ENCODE measurements around the gene HSD3B2.
"Not testable (repeated sequence)": the region's sequence is repeated elsewhere in the genome, so short reads cannot be mapped to it uniquely, and the experiment has no call there.

DNA sequence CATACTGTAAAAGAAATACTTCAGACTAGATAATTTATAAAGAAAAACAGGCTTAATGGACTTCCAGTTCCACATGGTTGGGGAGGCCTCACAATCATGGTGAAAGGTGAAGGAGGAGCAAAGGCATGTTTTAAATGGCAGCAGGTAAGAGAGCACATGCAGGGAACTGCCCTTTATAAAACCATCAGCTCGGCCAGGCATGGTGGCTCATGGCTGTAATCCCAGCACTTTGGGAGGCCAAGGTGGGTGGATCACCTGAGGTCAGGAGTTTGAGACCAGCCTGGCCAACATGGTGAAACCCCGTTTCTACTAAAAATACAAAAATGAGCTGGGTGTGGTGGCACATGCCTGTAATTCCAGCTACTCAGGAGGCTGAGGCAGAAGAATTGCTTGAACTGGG lies 37.4 kb upstream of the HSD3B2 start:
- TF ChIP-seq CTCF, EP300, POLR2A (IDR thresholded peaks at IDR 0.05): not testable (repeated sequence)
